HAP-1 (cell line): ENCODE data around the gene LETMD1.

ENCODE experiments used
- DNase-seq, 2 experiments: peaks; one replicate each; pipeline ENCODE4 v3.0.0-alpha.2; 2016 to 2020; ENCODE audit warnings: low spot score in 2 of 2
- H3K27me3 ChIP-seq: fragments of 250-450 bp; sonication (Bioruptor Pico); 2 replicates; pipeline ENCODE4 v1.5.1; 2020; ENCODE audit warnings: low read depth, mild to moderate bottlenecking, moderate library complexity
- H3K36me3 ChIP-seq: fragments of 250-450 bp; sonication (Bioruptor Pico); replicated peaks from 2 replicates; pipeline ENCODE4 v1.5.1; 2020; ENCODE audit warnings: mild to moderate bottlenecking
- H3K4me1 ChIP-seq: fragments of 250-450 bp; sonication (Bioruptor Pico); 2 replicates; pipeline ENCODE4 v1.5.1; 2020; ENCODE audit warnings: mild to moderate bottlenecking
- H3K4me3 ChIP-seq: fragments of 250-450 bp; sonication (Bioruptor Pico); 2 replicates; pipeline ENCODE4 v1.5.1; 2020; ENCODE audit warnings: mild to moderate bottlenecking, moderate library complexity
- H3K9me3 ChIP-seq: fragments of 250-450 bp; sonication (Bioruptor Pico); 2 replicates; pipeline ENCODE4 v1.5.1; 2020; ENCODE audit warnings: mild to moderate bottlenecking, moderate library complexity
- in situ Hi-C: fragments of 300-500 bp; cut with MboI; formaldehyde crosslinking; loops from 3 replicates; pipeline ENCODE4 v1.14.3; 2020; ENCODE audit warnings: low sequenced_read_pairs, inconsistent platforms, mixed read lengths

The LETMD1 gene

DNA sequence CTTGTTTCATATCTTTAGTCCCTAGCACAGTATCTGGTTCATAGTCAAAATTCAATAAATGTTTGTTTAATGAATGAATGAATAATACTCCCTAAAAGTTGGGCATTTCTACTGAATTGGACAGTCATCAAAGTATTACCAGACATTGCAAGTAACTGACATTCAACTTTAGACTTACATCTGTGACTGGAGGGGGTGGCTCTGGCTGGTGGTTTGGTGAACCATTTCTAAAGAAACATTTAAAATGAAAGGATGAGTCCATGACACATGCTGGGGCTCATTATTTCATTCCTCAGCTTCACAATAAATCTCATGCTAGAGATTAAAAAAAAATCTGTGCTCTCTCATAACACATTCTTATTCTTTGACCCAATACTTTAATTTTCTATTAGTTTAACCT, 55.9 kb downstream of the LETMD1 start:
- in situ Hi-C loops, result no loop called here
- Histone ChIP-seq H3K27me3 (no peaks in the 10 kb centered on the region), H3K4me1 (no peaks in the 10 kb centered on the region), H3K36me3 (peaks cover 60% of the 10 kb centered on the region), H3K4me3 (no peak overlapping the region), H3K9me3 (no peaks in the 10 kb centered on the region)
- no peak for DNase-seq

DNA sequence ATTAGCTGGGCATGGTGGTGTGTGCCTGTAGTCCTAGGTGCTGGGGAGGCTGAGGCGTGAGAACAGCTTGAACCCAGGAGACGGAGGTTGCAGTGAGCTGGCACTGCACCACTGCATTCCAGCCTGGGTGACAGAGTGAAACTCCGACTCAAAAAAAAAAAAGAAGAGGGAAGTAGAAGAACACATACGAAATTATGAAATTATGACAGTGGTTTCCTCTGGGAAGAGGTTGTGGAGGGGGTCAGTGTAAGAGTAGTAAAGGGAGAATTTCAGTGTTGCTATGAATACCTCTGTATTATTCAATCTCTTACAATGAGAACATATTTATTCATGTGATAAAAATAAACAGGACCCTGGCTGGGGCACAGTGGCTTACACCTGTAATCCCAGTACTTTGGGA, 60.0 kb downstream of the LETMD1 start:
- in situ Hi-C loops, result no loop called here
- no peak for DNase-seq
- Histone ChIP-seq H3K36me3 (peaks cover 61% of the 10 kb centered on the region), H3K4me1 (no peaks in the 10 kb centered on the region), H3K9me3 (no peaks in the 10 kb centered on the region), H3K4me3 (no peak overlapping the region), H3K27me3 (no peaks in the 10 kb centered on the region)
